Osteocyte (in vitro differentiated cells): Measurements from ENCODE around the gene ANKUB1. TPM values are rescaled to one million over a fixed set of nuclear protein-coding genes. Genes with fewer than 3 reads are reported as not detected.

ENCODE experiments used
- DNase-seq: peaks from one replicate; pipeline ENCODE4 v3.0.0; 2021; ENCODE audit warnings: mixed read lengths; ENCODE audit not compliant: unreplicated experiment; ENCODE audit errors: extremely low spot score
- H3K27ac Mint-ChIP-seq: one replicate; pipeline ENCODE4 v1.8.0; 2021; ENCODE audit warnings: mild to moderate bottlenecking, mixed read lengths; ENCODE audit not compliant: unreplicated experiment
- H3K27me3 Mint-ChIP-seq: one replicate; pipeline ENCODE4 v1.8.0; 2021; ENCODE audit warnings: mixed read lengths; ENCODE audit not compliant: unreplicated experiment
- H3K36me3 Mint-ChIP-seq: one replicate; pipeline ENCODE4 v1.8.0; 2021; ENCODE audit warnings: mixed read lengths; ENCODE audit not compliant: unreplicated experiment
- H3K4me1 Mint-ChIP-seq: one replicate; pipeline ENCODE4 v1.8.0; 2021; ENCODE audit warnings: mixed read lengths; ENCODE audit not compliant: unreplicated experiment
- H3K4me3 Mint-ChIP-seq: one replicate; pipeline ENCODE4 v1.8.0; 2021; ENCODE audit warnings: mild to moderate bottlenecking, moderate library complexity, mixed read lengths; ENCODE audit not compliant: unreplicated experiment
- H3K9me3 Mint-ChIP-seq: one replicate; pipeline ENCODE4 v1.8.0; 2021; ENCODE audit warnings: mixed read lengths; ENCODE audit not compliant: unreplicated experiment
- CTCF ChIP-seq: fragments of 200-600 bp; sonication (generic); IDR thresholded peaks from 2 replicates; pipeline ENCODE4 v1.5.0; 2021; ENCODE audit warnings: antibody characterized with exemption, mild to moderate bottlenecking, moderate library complexity
- total RNA-seq: library from RNA; stranded (reverse); gene quantifications from 2 replicates; pipeline ENCODE4 v1.2.1, GENCODE V29; 2021

ANKUB1 gene
- total RNA-seq, 1 donor from 2014 or later, result not detected

- no peaks in the 10 kb centered on the region for H3K9me3 Mint-ChIP-seq
- TF ChIP-seq CTCF, result no peak
- H3K36me3 Mint-ChIP-seq, result peaks cover 27% of the 10 kb centered on the region
- no peaks in the 10 kb centered on the region for H3K27me3 Mint-ChIP-seq
- DNase-seq, result no peak
- H3K27ac Mint-ChIP-seq, result no peak overlapping the region
- H3K4me1 Mint-ChIP-seq, result peaks cover 21% of the 10 kb centered on the region
- no peak overlapping the region for H3K4me3 Mint-ChIP-seq
Observed at GRCh38 chr3:149739396-149739795, 53.0 kb downstream of the ANKUB1 start.

GRCh38 chr3:149738876-149739275 is 53.5 kb downstream of the ANKUB1 start:
- no peaks in the 10 kb centered on the region for H3K27me3 Mint-ChIP-seq
- no peak for TF ChIP-seq CTCF
- no peak overlapping the region for H3K4me3 Mint-ChIP-seq
- DNase-seq, result no peak
- H3K4me1 Mint-ChIP-seq, result peaks cover 21% of the 10 kb centered on the region
- H3K9me3 Mint-ChIP-seq, result no peaks in the 10 kb centered on the region
- H3K27ac Mint-ChIP-seq, result no peak overlapping the region
- peaks cover 26% of the 10 kb centered on the region for H3K36me3 Mint-ChIP-seq

- Mint-ChIP-seq H3K4me1 (peaks cover 21% of the 10 kb centered on the region), H3K9me3 (no peaks in the 10 kb centered on the region), H3K27me3 (no peaks in the 10 kb centered on the region), H3K27ac (peak overlapping the region; percentile 72), H3K36me3 (peaks cover 22% of the 10 kb centered on the region), H3K4me3 (no peak overlapping the region)
- DNase-seq, result no peak
- TF ChIP-seq CTCF, result no peak
Observed at GRCh38 chr3:149736953-149737205, 55.5 kb downstream of the ANKUB1 start.

- H3K27ac Mint-ChIP-seq, result peak overlapping the region; percentile 72
- DNase-seq, result no peak
- H3K9me3 Mint-ChIP-seq, result no peaks in the 10 kb centered on the region
- H3K4me1 Mint-ChIP-seq, result peaks cover 21% of the 10 kb centered on the region
- TF ChIP-seq CTCF, result no peak
- peak overlapping the region; percentile 9 for H3K4me3 Mint-ChIP-seq
- peaks cover 19% of the 10 kb centered on the region for H3K36me3 Mint-ChIP-seq
- H3K27me3 Mint-ChIP-seq, result no peaks in the 10 kb centered on the region
Observed at GRCh38 chr3:149736175-149736952, 56.0 kb downstream of the ANKUB1 start.

- DNase-seq, result no peak
- peaks cover 21% of the 10 kb centered on the region for H3K4me1 Mint-ChIP-seq
- H3K27ac Mint-ChIP-seq, result no peak overlapping the region
- no peak overlapping the region for H3K4me3 Mint-ChIP-seq
- TF ChIP-seq CTCF, result no peak
- H3K9me3 Mint-ChIP-seq, result no peaks in the 10 kb centered on the region
- H3K27me3 Mint-ChIP-seq, result no peaks in the 10 kb centered on the region
- no peaks in the 10 kb centered on the region for H3K36me3 Mint-ChIP-seq
Observed at GRCh38 chr3:149732234-149732633, 60.1 kb downstream of the ANKUB1 start.
